NCI-H69 (cell line): Measurements from ENCODE around the gene KMT2B.

Experiments used
- DNase-seq: peaks from one replicate; lab custom pipeline; 2025; lab: John Stamatoyannopoulos, UW

Gene KMT2B

DNA sequence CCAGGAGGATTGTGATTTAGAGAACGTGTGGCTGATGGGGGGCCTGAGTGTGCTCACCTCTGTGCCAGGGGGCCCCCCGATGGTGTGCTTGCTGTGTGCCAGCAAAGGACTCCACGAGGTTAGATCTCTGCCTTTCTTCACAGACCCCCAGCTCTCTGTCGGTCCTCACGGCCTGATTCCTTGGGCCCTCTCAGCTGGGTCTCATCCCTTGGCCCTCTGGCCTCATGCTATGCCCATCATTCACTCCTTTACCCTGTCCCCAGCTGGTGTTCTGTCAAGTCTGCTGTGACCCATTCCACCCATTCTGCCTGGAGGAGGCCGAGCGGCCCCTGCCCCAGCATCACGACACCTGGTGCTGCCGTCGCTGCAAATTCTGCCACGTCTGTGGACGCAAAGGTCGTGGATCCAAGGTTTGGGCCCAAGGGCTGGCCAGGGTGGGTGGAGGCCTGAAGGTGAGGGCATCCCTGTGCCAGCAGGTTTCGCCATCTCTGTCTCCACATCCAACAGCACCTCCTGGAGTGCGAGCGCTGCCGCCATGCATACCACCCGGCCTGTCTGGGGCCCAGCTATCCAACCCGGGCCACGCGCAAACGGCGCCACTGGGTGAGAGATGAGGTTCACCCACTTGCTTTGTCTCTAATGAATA, 7.5 kb downstream of the KMT2B start:
- DNase-seq, result no peak

DNA sequence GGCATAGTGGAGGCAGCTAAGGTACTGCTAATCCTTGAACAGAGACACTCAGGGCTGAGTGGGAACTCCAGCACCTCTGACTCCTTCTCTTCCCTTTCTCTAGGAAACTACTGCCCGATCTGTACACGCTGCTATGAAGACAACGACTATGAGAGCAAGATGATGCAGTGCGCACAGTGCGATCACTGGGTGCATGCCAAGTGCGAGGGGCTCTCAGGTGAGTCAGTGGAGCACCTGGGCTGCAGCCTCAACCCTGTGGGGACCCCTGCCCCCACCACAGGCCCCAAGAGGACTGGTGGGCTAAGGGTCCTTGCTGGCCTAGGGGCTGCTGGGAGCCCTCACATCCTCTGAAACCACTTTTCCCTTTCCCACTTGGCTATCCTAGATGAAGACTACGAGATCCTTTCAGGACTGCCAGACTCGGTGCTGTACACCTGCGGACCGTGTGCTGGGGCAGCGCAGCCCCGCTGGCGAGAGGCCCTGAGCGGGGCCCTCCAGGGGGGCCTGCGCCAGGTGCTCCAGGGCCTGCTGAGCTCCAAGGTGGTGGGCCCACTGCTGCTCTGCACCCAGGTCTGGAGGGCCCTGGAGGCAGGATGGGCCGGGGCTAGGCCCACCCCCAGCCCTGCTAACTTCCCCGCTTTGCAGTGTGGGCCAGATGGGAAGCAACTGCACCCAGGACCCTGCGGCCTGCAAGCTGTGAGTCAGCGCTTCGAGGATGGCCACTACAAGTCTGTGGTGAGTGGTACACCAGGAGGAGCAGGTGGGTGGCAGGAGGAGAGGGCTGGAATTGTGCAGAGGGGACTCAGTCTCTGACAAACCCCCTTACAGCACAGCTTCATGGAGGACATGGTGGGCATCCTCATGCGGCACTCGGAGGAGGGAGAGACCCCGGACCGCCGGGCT, 9.5 kb downstream of the KMT2B start:
- DNase-seq, result no peak

DNA sequence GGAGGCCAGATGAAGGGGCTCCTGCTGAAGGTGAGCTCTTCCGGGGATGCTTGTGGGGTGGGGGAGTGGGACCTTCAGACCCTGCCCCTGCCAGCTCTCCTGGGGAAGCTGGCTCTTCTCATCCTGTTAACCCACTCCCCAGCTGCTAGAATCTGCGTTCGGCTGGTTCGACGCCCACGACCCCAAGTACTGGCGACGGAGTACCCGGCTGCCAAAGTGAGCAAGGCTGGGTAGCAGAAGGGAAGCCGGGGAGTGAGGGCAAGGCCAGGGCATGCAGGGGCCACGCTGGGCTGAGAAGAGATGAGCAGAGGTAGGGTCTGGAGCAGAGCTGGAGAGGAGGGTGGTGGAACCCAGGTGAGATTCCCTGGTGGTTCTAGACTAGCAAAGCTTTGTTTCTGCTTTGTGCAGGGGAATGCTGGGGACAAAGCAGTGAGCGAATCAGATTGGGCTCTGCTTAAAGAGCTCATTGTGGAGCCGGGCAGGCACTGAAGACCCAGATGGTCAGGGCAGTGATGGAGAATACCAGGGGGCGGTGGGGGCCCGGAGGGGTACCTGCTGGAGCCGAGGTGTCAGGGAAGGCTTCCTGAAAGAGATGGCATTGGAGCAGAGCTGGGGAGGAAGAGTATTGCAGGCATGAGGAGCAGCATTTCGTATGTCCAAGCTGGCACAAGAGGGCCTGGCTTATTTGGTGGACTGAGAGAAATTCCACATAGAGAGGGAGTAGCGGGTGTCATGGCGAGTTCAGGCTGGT, 10.3 kb downstream of the KMT2B start:
- no peak for DNase-seq

DNA sequence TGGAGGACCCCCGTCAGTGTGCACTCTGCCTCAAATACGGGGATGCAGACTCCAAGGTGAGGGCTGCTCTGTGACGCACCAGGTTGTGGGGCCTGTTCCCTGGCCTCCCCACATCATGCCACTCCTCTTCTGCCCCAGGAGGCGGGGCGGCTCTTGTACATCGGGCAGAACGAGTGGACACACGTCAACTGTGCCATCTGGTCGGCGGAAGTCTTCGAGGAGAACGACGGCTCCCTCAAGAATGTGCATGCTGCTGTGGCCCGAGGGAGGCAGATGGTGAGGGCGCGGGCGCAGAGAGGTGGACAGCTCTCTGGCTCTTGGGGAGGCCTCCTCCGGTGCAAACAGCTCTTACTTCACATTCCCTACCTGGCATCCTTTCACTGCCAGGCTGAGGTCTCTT, 11.2 kb downstream of the KMT2B start:
- no peak for DNase-seq

DNA sequence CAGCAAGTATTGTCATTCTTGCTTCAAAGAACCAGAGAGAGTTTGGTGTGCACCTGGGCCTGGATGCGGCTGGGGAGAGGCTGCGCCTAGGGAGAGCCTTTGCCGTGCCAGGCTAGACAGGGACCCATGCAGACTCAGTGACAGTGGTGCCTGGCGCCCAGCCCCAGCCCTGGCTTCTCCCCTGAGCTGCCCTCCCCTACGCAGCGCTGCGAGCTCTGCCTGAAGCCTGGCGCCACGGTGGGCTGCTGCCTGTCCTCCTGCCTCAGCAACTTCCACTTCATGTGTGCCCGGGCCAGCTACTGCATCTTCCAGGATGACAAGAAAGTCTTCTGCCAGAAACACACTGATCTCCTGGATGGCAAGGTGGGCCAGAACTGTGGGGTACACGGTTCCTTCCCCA, 12.0 kb downstream of the KMT2B start:
- no peak for DNase-seq

DNA sequence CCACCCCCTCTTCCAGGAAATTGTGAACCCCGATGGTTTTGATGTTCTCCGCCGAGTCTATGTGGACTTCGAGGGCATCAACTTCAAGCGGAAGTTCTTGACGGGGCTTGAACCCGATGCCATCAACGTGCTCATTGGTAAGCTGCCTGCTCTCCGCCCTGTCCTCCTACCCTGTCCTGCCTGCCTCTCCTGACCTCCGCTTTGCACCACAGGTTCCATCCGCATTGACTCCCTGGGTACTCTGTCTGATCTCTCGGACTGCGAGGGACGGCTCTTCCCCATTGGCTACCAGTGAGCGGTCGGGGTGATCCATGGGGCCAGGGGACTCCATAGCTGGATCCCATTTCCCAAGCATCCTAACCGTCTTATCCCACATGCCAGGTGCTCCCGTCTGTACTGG, 12.5 kb downstream of the KMT2B start:
- DNase-seq, result no peak

DNA sequence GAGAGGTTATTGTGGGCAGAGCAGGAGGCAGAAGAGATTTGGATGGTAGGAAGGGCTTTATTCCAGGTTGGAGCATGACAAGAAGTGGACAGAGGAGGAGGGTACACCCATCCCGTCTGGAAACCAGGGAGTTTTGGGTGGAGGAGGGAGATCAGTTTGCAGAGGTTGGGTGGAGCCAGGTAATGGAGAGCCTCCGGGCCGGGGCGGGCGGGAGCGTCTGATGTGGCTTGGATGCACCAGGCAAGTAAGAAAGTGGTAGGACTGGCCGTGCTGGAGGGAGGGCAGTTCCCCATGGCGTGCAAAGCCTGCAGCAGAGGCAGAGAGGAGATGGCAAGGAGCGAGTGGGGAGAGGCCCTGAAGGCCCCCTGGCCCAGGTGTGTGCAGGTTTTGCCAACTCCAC, 13.6 kb downstream of the KMT2B start:
- no peak for DNase-seq

DNA sequence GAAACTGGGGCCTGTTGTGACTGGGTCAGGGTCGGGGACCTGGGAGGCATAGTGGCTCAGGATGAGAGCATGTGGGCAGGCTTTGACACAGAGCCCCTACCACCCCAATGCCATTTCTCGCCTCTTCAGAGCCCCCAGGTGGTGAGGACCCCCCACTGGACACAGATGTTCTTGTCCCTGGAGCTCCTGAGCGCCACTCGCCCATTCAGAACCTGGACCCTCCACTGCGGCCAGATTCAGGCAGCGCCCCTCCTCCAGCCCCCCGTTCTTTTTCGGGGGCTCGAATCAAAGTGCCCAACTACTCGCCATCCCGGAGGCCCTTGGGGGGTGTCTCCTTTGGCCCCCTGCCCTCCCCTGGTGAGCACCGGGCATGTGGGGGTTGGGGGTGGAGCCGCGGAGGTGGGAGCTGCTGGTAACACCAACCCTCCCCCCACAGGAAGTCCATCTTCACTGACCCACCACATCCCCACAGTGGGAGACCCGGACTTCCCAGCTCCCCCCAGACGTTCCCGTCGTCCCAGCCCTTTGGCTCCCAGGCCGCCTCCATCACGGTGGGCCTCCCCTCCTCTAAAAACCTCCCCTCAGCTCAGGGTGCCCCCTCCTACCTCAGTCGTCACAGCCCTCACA, 14.1 kb downstream of the KMT2B start:
- DNase-seq, result no peak

DNA sequence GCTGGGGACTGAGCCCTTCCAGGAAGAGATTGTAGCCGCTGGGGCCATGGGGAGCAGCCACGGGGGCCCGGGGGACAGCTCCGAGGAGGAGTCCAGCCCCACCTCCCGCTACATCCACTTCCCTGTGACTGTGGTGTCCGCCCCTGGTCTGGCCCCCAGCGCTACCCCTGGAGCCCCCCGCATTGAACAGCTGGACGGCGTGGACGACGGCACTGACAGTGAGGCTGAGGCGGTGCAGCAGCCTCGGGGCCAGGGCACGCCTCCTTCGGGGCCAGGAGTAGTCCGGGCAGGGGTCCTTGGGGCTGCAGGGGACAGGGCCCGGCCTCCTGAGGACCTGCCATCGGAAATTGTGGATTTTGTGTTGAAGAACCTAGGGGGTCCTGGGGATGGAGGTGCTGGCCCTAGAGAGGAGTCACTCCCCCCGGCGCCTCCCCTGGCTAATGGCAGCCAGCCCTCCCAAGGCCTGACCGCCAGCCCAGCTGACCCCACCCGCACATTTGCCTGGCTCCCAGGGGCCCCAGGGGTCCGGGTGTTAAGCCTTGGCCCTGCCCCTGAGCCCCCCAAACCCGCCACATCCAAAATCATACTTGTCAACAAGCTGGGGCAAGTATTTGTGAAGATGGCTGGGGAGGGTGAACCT, 14.9 kb downstream of the KMT2B start:
- no peak for DNase-seq

DNA sequence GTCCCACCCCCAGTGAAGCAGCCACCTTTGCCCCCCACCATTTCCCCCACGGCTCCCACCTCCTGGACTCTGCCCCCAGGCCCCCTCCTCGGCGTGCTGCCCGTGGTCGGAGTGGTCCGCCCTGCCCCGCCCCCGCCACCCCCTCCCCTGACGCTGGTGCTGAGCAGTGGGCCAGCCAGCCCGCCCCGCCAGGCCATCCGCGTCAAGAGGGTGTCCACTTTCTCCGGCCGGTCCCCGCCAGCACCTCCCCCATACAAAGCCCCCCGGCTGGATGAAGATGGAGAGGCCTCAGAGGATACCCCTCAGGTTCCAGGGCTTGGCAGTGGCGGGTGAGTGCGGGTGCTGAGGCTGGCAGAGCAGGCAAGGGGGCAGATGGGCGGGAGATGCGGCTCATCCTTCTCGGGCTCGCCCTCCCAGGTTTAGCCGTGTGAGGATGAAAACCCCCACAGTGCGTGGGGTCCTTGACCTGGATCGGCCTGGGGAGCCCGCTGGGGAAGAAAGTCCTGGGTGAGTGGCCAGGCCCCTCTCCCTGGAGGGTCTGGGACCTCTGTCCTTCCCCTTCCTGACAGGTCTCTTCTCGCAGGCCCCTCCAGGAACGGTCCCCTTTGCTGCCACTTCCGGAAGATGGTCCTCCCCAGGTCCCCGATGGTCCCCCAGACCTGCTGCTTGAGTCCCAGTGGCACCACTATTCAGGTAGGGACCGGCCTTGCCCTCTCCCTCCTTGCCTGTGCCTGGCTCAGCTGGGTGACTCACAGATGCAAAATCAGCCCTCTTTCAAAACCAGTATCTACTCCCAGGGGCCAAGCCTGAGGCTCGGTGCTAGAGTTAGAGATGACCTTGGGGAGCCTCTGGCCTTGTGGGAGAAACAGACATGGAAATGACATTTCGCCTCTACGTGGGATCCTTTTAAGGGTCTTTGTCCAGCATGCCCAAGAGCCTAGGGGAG, 15.7 kb downstream of the KMT2B start:
- no peak for DNase-seq

DNA sequence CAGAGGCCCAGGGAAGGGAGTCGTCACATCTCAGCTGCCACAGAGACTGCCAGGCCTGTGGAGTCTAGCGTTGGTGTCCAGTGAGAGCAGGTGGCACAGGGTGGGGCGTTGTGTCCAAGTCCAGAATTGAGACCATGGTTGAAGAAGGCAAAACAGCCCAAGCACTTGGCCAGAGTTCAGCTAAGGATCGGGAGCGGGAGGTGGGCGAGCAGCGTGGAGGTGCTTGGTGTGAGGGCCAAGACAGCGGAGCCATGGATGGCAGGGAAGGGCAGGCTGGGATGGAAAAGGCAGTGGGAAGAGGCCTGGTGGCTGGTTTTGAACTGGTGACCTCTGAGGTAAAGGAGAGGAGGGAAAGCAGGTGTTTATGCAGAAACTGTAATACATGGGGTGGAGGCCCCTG, 16.5 kb downstream of the KMT2B start:
- DNase-seq, result no peak

DNA sequence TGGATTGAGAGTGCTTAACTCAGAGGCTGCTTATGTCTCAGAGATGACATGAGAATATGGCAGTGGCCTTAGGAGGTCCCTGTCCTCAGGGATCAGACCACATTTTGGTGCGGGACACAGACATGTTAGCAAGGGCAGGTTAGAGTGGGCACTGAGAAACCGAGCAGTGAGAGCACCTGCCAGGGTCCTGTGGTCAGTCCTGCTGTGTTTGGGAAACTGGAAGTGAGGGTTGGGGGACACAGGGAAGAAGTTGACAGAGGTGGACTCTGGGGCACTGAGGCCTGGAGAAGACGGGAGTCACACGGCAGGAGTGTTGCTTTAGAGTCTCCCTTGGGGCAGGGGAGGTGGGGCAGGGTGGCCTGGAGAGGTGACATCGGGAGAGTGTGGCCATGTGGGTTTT, 17.1 kb downstream of the KMT2B start:
- no peak for DNase-seq

DNA sequence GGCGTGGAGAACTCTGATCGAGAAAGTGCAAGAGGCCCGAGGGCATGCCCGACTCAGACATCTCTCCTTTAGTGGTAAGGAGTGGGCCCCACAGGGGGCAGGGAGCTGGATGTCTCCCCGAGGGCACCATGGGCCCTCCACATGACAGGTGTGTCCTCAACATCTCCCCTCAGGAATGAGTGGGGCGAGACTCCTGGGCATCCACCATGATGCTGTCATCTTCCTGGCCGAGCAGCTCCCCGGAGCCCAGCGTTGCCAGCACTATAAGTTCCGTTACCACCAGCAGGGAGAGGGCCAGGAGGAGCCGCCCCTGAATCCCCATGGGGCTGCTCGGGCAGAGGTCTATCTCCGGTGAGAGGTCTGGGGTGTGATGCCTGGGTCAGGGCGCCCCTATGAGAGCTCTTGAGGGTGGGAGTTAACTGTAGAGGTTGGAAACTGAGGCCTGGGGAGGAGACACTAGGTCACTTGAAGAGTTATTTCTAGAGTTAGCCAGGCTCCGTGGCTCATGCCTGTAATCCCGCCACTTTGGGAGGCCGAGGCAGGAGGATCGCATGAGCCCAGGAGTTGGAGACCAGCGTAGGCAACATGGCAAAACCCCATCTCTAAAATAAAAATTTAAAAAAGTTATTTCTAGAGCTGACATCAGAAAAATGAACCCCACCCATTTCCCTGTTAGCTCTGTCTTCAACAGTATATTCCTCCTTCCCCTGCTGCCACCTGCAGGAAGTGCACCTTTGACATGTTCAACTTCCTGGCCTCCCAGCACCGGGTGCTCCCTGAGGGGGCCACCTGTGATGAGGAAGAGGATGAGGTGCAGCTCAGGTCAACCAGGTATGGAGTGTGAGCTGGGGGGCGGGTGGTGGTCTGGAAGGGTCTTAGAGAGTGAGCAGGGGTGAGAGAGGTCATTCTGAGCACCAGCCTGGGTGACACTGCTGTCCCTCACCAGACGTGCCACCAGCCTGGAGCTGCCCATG, 19.4 kb downstream of the KMT2B start:
- peak; percentile 9 for DNase-seq

DNA sequence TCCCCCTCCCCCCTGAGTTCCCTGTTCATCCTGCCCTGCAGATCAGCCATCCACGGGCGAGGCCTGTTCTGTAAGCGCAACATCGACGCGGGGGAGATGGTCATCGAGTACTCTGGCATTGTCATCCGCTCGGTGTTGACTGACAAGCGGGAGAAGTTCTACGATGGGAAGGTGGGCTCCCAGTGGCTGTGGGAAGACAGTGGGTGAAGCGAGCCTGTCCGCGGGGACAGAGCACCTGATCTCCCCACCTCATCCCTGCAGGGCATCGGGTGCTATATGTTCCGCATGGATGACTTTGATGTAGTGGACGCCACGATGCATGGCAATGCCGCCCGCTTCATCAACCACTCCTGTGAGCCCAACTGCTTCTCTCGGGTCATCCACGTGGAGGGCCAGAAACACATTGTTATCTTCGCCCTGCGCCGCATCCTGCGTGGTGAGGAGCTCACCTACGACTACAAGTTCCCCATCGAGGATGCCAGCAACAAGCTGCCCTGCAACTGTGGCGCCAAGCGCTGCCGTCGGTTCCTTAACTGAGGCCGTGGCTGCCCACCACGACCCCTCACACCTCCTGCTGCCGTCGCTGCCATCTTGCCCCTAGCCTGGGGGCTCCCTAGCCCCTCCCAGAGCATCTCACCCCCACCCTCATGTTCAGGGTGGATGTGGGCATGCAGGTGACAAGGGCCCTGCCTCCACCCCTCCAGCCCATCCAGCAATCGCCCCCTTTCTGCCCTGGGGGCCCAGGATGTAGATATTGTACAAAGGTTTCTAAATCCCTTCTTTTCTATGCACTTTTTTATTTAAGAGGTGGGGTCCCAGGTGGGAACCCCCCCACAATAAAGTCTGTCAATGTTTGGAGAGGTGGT, 20.5 kb downstream of the KMT2B start:
- no peak for DNase-seq

DNA sequence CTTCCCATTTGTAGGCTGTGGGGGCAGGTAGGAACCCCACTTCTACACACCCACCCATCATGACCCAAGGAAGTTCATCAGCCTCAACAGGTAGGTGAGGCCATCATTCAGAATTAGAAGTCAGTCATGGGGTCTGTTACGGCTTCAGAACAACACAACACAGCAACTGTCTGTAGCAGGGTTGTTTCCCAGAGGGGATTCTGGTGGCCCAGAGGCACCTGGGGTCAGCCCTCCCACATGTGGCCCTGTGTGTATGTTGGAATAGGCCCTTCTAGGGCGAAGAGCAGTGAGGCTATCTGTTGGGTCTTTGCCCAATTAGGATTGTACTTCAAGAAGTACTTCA, 21.1 kb downstream of the KMT2B start:
- no peak for DNase-seq

DNA sequence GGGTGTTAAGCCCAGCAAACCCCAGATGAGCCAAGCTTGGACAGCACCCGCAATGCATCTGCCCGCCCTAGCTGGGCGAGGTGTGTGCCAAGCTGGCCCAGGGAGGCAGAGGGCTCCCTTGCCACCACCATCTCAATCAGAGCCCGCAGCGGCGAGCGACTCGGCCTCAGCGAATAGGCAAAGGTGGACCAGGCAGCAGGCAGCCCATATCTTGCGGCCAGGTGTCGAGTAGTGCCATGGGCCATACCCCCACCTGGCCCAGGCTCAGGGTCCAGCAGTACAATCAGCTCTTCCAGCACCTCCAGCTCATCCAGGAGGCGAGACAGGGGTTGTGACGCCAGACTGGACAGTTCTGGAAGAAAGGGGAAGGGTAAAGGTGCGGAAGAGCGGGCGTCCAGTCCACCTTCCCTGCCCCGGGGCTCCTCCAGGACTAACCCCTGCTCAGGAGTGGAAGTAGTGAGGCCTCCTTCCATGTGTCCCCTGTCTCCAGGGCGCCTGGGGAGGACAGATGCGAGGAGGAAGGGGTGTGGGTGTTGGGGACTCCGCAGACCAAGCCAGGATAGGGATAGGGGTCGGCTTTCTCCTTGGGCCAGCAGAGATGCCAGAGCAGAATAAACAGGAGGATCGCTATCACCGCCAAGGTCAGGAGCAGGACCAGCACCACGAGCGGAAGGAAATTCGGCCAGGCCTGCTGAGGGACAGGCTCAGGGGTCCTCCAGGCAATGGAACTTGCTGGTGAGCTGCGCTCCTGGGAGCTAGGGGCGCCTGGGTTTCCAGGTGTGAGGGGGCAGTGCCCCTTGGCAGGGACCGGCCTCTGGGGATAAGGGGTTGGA, 21.7 kb downstream of the KMT2B start:
- no peak for DNase-seq

DNA sequence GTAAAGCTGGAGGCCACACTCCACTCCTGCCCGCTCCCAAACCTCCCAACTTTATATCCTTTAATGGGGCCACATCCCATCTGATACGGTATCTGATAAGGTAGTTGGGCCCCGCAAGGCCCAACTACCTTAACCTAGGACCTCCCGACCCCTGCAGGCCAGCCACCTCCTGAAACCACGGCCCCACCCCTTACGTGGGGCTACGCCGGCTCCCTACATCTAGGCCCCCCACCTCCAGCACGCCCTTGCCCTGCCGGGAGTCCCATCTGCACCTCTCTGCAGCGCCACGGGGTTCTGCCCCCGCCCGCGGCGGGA, 22.3 kb downstream of the KMT2B start:
- no peak for DNase-seq
